ENCODE measurements around the gene RAPGEF5. TPM values are rescaled to one million over a fixed set of nuclear protein-coding genes. Genes with fewer than 3 reads are reported as not detected.

RAPGEF5 gene
- total RNA-seq, 4 donors from 2014 or later: 26.5 to 76.6 (median 39.3) TPM

DNA sequence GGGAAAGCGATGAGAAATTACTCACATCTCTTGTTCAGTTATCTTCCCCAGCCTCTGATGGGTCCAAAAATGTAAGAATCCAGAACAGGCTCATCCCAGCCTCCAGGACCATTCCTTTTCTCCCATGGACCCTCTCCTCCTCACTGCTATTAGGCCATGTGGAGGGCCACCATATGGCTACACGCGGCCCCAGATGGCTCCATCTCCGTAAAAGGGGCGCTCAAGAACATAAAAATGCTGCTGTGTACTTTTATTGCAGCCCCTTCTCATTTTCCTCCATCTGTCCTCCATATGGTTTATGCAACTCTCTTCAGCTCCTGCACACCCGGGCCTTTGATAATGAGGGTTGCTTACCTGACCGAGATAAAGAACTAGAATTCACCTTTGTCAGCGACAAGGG is 166.2 kb downstream of the RAPGEF5 start:
- intact Hi-C loops (cut with DNase I): no loop called here
- Histone ChIP-seq H3K4me3 (replicated peaks in 1 of 3) (no peak overlapping the region), H3K27ac (no peak overlapping the region), H3K27me3 (no peaks in the 10 kb centered on the region), H3K4me1 (peaks cover 10 to 14% of the 10 kb centered on the region in 2 donors), H3K9me3 (no peaks in the 10 kb centered on the region), H3K36me3 (no peaks in the 10 kb centered on the region)
- TF ChIP-seq CTCF (IDR thresholded peaks at IDR 0.05): no peak
- no peak for TF ChIP-seq POLR2A (IDR thresholded peaks at IDR 0.05)
- 95% methylated on average over 8 of the region's 8 CpGs for WGBS, 2 donors
- DNase-seq: no peak

DNA sequence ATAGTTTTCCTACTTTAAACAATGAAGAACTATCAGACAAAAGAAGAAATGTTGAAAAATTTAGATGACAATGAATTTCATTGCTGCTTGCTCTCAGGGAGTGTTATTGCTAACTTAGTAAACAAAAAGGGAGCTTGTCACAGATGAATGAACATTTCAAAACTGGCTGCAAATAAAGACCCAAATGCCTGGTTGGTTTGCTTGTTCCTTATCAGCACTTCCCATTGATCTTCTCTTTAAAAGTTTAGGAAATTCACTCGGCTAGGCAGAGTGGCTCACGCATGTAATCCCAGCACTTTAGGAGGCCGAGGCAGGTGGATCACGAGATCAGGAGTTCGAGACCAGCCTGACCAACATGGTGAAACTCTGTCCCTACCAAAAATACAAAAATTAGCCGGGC is 167.2 kb downstream of the RAPGEF5 start:
- no peak for DNase-seq
- no peak for TF ChIP-seq CTCF (IDR thresholded peaks at IDR 0.05)
- TF ChIP-seq POLR2A (IDR thresholded peaks at IDR 0.05): no peak
- Histone ChIP-seq H3K27me3 (no peaks in the 10 kb centered on the region), H3K36me3 (no peaks in the 10 kb centered on the region), H3K4me1 (peaks cover 10 to 14% of the 10 kb centered on the region in 2 donors), H3K27ac (peak overlapping the region in 1 of 3 donors; percentile 7), H3K4me3 (replicated peaks in 1 of 3) (no peak overlapping the region), H3K9me3 (no peaks in the 10 kb centered on the region)
- intact Hi-C loops (cut with DNase I): no loop called here
- 43 to 50% methylated on average over 6 of the region's 6 CpGs for WGBS, 2 donors

DNA sequence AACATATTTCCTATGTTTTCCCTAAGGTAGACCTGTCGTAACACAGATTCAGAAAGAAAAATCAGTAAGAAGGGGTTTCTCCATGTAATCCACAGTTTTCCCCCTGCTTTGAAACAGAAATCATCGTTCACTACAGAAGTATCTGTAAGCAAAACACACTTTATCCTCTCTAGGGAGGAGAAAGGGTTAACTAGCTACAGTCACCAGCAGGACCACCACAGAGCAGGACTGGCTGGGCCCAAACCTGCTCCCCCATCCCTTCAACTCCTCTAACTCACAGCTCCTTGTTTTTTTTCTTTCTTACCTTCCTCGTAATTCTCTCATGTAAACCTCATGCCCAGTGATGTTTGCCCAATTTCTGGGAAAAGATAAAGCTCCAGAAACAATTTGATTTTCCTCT is 167.7 kb downstream of the RAPGEF5 start:
- no peak for DNase-seq
- Histone ChIP-seq H3K9me3 (no peaks in the 10 kb centered on the region), H3K27ac (peak overlapping the region in 1 of 3 donors; percentile 7), H3K4me1 (peaks cover 10 to 14% of the 10 kb centered on the region in 2 donors), H3K27me3 (no peaks in the 10 kb centered on the region), H3K36me3 (no peaks in the 10 kb centered on the region), H3K4me3 (replicated peaks in 1 of 3) (no peak overlapping the region)
- 78 to 81% methylated on average over 3 of the region's 3 CpGs for WGBS, 2 donors
- no peak for TF ChIP-seq POLR2A (IDR thresholded peaks at IDR 0.05)
- intact Hi-C loops (cut with DNase I): no loop called here

DNA sequence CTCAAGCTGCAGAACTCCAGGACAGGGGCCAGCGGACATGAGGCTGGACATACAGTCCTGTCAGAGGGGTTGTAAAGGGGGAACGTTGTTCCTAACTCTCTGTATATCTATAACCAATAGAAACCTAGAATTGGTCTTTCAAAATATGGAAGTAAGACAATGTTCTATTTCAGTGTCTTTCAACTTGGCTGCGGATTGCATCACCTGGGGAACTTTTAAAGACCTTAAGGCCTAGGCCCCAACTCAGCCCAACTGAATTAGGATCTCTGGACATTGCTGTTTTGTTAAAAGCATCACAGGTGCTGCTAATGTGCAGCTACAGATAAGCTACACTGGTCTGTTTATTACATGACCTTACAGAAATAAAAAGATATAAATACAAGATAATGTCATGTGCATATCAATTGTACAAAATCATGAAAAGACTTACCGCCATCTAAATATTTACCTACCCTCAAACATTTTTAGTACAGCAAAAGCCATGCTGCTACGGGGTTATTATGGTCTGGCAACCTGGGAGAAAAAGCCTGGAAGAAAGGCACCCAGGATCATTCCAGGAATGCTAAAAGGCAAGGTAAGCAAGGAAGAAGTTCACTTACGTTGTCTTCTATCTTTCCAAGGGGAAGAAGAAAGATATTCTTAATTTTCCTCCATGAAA is 169.1 kb downstream of the RAPGEF5 start:
- Histone ChIP-seq H3K4me3 (replicated peaks in 1 of 3) (no peak overlapping the region), H3K36me3 (no peaks in the 10 kb centered on the region), H3K4me1 (peaks cover 3 to 6% of the 10 kb centered on the region in 2 donors), H3K27me3 (no peaks in the 10 kb centered on the region), H3K9me3 (no peaks in the 10 kb centered on the region), H3K27ac (no peak overlapping the region)
- intact Hi-C loops (cut with DNase I): no loop called here
- TF ChIP-seq POLR2A (IDR thresholded peaks at IDR 0.05): no peak
- TF ChIP-seq CTCF (IDR thresholded peaks at IDR 0.05): no peak
- WGBS, 2 donors: 93 to 95% methylated on average over 6 of the region's 6 CpGs
- no peak for DNase-seq

DNA sequence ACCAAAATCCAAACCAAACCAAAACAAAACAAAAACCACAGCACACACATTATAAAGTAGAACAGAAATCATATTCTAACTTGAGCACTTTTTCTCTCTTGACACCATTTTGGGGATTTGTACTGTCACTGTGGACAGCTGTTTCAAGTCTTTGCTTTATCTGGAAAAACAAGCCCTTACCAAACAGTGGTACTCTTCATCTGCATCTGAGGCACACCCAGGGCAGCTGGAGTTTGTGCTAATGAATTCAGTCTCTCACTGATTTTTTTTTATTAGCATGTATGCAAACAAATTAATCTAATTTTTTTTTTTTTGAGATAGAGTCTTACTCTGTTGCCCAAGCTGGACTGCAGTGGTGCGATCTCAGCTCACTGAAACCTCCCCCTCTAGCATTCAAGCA is 171.4 kb downstream of the RAPGEF5 start:
- WGBS, 2 donors: 100% methylated on average over 1 of the region's 1 CpG
- DNase-seq: no peak
- intact Hi-C loops (cut with DNase I): no loop called here
- TF ChIP-seq POLR2A (IDR thresholded peaks at IDR 0.05): no peak
- Histone ChIP-seq H3K27me3 (no peaks in the 10 kb centered on the region), H3K36me3 (no peaks in the 10 kb centered on the region), H3K27ac (no peak overlapping the region), H3K4me1 (no peaks in the 10 kb centered on the region), H3K9me3 (no peaks in the 10 kb centered on the region), H3K4me3 (replicated peaks in 1 of 3) (no peak overlapping the region)

DNA sequence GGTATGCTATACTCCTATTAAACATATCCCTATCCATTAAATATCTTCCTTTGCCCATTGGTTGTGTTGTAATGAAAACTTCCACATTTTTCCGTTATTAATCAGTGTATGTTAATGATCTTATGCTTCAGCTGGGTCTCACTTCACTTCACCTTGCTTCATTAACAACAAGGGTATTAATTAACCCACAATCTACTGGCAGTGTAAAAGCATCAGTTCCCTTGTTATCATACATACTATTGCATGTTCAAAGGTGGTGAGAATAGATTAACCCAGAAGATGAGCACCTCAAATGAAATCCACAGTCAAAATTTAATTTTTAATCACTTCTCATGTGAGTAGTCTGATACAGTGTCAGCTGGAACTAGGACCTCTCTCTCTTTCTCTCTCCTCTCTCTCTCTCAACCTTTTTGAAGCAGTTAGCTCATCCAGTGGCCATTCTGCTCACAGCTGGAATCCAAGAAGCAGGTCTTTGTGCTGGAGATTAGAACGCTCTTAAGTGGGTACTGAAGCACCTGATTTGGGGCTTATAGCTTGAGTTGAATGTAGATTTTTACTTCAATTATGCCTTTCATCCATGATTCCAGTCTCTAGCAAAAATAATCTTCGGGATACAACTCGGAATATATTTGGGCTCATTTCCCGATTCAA is 172.3 kb downstream of the RAPGEF5 start:
- H3K4me1 ChIP-seq: no peaks in the 10 kb centered on the region
- no peaks in the 10 kb centered on the region for H3K27me3 ChIP-seq
- intact Hi-C loops (cut with DNase I): no loop called here
- TF ChIP-seq POLR2A (IDR thresholded peaks at IDR 0.05) (no peak), CTCF (IDR thresholded peaks at IDR 0.05) (no peak)
- no peak overlapping the region for H3K27ac ChIP-seq
- no peak overlapping the region for H3K4me3 ChIP-seq (replicated peaks in 1 of 3)
- DNase-seq: no peak
- WGBS, 2 donors: 85 to 87% methylated on average over 5 of the region's 5 CpGs
- no peaks in the 10 kb centered on the region for H3K9me3 ChIP-seq
- H3K36me3 ChIP-seq: no peaks in the 10 kb centered on the region

All from thyroid gland (tissue), 4 donors.